Endothelial cell of umbilical vein (primary cell): Measurements from ENCODE around the gene CRELD1. TPM values are rescaled to one million over a fixed set of nuclear protein-coding genes. Genes with fewer than 3 reads are reported as not detected.

Experiments
- BruUV-seq: library from RNA; stranded (reverse); fragments of 400-500 nt; replicated peaks from 2 replicates; lab custom pipeline; 2021; lab: Mats Ljungman, UMichigan
- CTCF ChIA-PET: fragments of 300-600, 350-600 bp; sonication (Branson Sonifier 250); formaldehyde crosslinking; loops from one replicate; lab custom pipeline; 2021; ENCODE audit warnings: antibody characterized with exemption, inconsistent platforms; lab: Charles Lee
- POLR2A ChIA-PET: fragments of 300-600, 350-600 bp; sonication (Branson Sonifier 250); formaldehyde crosslinking; loops from one replicate; lab custom pipeline; 2021; ENCODE audit warnings: antibody characterized with exemption, inconsistent platforms; lab: Charles Lee
- DNase-seq: peaks from one replicate; pipeline ENCODE4 v3.0.0-alpha.2; 2011; ENCODE audit warnings: low read depth, low spot score
- FAIRE-seq: peaks from 2 replicates; lab custom pipeline; 2011; peaks lifted over from hg19 to GRCh38; lab: Jason Lieb, UNC
- H2AFZ ChIP-seq: 2 replicates; pipeline ENCODE4 v1.6.0; 2012; ENCODE audit warnings: low read depth, low read length, control low read depth, inconsistent platforms
- H3K27ac ChIP-seq: 2 replicates; pipeline ENCODE4 v1.5.1; 2011; ENCODE audit warnings: low read depth, mild to moderate bottlenecking, control low read depth, low read length, moderate library complexity; ENCODE audit not compliant: insufficient read depth
- H3K27me3 ChIP-seq, 2 experiments: 2 replicates each; pipeline versions ENCODE4 v1.6.0 to v1.6.1; 2011; ENCODE audit warnings: low read length in 2 of 2, mixed read lengths in 1 of 2; ENCODE audit not compliant: control insufficient read depth in 2 of 2, insufficient read depth in 2 of 2
- H3K36me3 ChIP-seq, 2 experiments: 2 replicates in 1 of 2; 3 replicates in 1 of 2; pipeline ENCODE4 v1.5.1; 2011; ENCODE audit warnings: low read length in 2 of 2, mild to moderate bottlenecking in 1 of 2, moderate library complexity in 1 of 2; ENCODE audit not compliant: control insufficient read depth in 2 of 2, insufficient read depth in 2 of 2; ENCODE audit errors: extremely low read depth in 1 of 2
- H3K4me1 ChIP-seq: 3 replicates; pipeline ENCODE4 v1.5.1; 2011; ENCODE audit warnings: mild to moderate bottlenecking, low read length; ENCODE audit not compliant: control insufficient read depth, insufficient read depth; ENCODE audit errors: extremely low read depth
- H3K4me2 ChIP-seq: 2 replicates; pipeline ENCODE4 v1.6.1; 2011; ENCODE audit warnings: low read length, control low read depth, mixed read lengths; ENCODE audit not compliant: insufficient read depth
- H3K4me3 ChIP-seq, 3 experiments: fragments of 200-600 bp in 1 of 3; sonication (generic), shearing (Covaris generic) in 1 of 3; replicated peaks in 1 of 3; 2 replicates each; pipeline ENCODE4 v1.5.1; 2011 to 2016; ENCODE audit warnings: control low read depth in 3 of 3, low read length in 3 of 3, mild to moderate bottlenecking in 2 of 3, inconsistent platforms in 1 of 3, low read depth in 1 of 3, moderate library complexity in 1 of 3; ENCODE audit not compliant: insufficient read depth in 1 of 3
- H3K79me2 ChIP-seq: 2 replicates; pipeline ENCODE4 v1.6.0; 2012; ENCODE audit warnings: low read length, inconsistent platforms; ENCODE audit not compliant: control insufficient read depth, insufficient read depth
- H3K9ac ChIP-seq: replicated peaks from 2 replicates; pipeline ENCODE3; 2011; ENCODE audit warnings: low read length, control low read depth; ENCODE audit not compliant: insufficient read depth; ENCODE audit errors: extremely low read depth
- H3K9me1 ChIP-seq: replicated peaks from 3 replicates; pipeline ENCODE4 v1.6.0; 2011; ENCODE audit warnings: mild to moderate bottlenecking, low read length; ENCODE audit not compliant: control insufficient read depth, insufficient read depth; ENCODE audit errors: extremely low read depth
- H3K9me3 ChIP-seq: replicated peaks from 2 replicates; pipeline ENCODE4 v1.5.1; 2012; ENCODE audit warnings: low read length, inconsistent platforms; ENCODE audit not compliant: control insufficient read depth, insufficient read depth
- H4K20me1 ChIP-seq: replicated peaks from 2 replicates; pipeline ENCODE3; 2011; ENCODE audit warnings: mild to moderate bottlenecking, low read length; ENCODE audit not compliant: control insufficient read depth, insufficient read depth; ENCODE audit errors: extremely low read depth
- FOS ChIP-seq: IDR thresholded peaks from 2 replicates; pipeline ENCODE4 v1.6.1; 2011; ENCODE audit warnings: mild to moderate bottlenecking, low read length, moderate library complexity, borderline replicate concordance; ENCODE audit not compliant: insufficient read depth
- GATA2 ChIP-seq: IDR thresholded peaks from 2 replicates; pipeline ENCODE4 v1.7.0; 2011; ENCODE audit warnings: low read depth, mild to moderate bottlenecking, moderate library complexity, mixed read lengths, low read length; ENCODE audit not compliant: insufficient read length, insufficient read depth
- dilution Hi-C: fragments of 300-500 bp; cut with MboI; formaldehyde crosslinking; loops from one replicate; pipeline ENCODE4 v1.15.0; 2019; ENCODE audit warnings: low sequenced_read_pairs; ENCODE audit not compliant: extremely low pct_ligation_motif_present
- intact Hi-C: fragments of 100-400 bp; cut with micrococcal nuclease; formaldehyde crosslinking; loops from one replicate; pipeline ENCODE4 v1.10.0; 2022
- polyA plus RNA-seq, 4 experiments: library from polyadenylated mRNA; depleted of rRNA in 3 of 4; stranded (reverse) in 3 of 4; unstranded in 1 of 4; fragments of >200 nt; gene quantifications; 2 replicates each; pipeline versions ENCODE4 v1.2.1 to v1.2.3, GENCODE V29; 2011 to 2012; ENCODE audit warnings: missing spikeins in 1 of 4
- total RNA-seq: library from RNA; stranded (reverse); gene quantifications from 2 replicates; pipeline ENCODE4 v1.2.3, GENCODE V29; 2021
- TF ChIP-seq, protein P1 (sequence below), 2 donors: IDR thresholded peaks; 1 replicate in 1 of 2; 2 replicates in 1 of 2; pipeline ENCODE4 v1.5.1; 2011; ENCODE audit warnings: low read length in 2 of 2, mild to moderate bottlenecking in 2 of 2, moderate library complexity in 2 of 2, control low read depth in 1 of 2, inconsistent platforms in 1 of 2, low read depth in 1 of 2; ENCODE audit not compliant: insufficient read depth in 1 of 2; ENCODE audit errors: extremely low read depth in 1 of 2

CRELD1 gene
- total and polyA plus RNA-seq, 2 donors (not counting 3 experiments of a cell fraction or from before 2014, with no cell fraction given), result 21.6 to 43.9 TPM

DNA sequence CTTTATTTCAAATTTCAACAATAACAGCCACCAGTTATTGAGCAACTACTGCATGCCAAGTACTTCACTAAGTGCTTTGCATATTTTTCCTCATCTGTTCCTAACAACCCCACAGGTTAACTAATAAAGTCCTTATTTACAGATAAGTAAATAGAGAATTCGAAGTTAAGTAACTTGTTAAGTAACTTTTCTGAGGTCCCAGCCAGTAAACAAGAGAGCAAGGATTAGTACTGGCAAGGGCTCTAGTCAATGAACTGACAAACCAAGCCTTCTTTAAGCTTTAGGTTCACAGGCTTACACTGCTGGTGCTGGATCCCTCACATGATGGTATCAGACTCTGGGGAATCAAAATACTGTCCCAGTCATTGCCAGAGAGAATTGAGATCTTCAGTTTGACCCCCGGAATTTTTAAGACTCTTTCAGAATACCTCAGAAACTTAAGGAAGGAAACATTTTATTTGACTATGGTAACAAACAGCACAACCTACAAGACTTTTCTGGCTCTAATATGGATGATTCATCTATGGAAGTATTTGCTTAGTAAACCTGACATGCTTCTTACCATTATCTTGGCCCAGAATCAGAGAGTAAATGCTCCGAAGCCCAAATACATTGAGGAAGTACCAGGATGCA lies 36.5 kb downstream of the CRELD1 start:
- Histone ChIP-seq H3K4me2 (peak overlapping the region; percentile 36), H3K27me3 (no peaks in the 10 kb centered on the region), H3K9me1 (no peaks in the 10 kb centered on the region), H3K27ac (no peak overlapping the region), H3K9me3 (no peaks in the 10 kb centered on the region), H3K9ac (no peak overlapping the region), H3K4me3 (no peak overlapping the region), H3K4me1 (peaks cover 16% of the 10 kb centered on the region), H3K79me2 (no peaks in the 10 kb centered on the region), H2AFZ (no peak overlapping the region), H4K20me1 (no peaks in the 10 kb centered on the region), H3K36me3 (peaks cover 18 to 19% of the 10 kb centered on the region in 2 experiments)
- no TSS peak for BruUV-seq
- FAIRE-seq (peak; percentile 86), DNase-seq (peak; percentile 43)
- intact Hi-C loops (no loop called here), dilution Hi-C loops (no loop called here)
- TF ChIP-seq GATA2 (peak; percentile 71), FOS (peak; percentile 45)
- TF ChIP-seq, protein P1, sequence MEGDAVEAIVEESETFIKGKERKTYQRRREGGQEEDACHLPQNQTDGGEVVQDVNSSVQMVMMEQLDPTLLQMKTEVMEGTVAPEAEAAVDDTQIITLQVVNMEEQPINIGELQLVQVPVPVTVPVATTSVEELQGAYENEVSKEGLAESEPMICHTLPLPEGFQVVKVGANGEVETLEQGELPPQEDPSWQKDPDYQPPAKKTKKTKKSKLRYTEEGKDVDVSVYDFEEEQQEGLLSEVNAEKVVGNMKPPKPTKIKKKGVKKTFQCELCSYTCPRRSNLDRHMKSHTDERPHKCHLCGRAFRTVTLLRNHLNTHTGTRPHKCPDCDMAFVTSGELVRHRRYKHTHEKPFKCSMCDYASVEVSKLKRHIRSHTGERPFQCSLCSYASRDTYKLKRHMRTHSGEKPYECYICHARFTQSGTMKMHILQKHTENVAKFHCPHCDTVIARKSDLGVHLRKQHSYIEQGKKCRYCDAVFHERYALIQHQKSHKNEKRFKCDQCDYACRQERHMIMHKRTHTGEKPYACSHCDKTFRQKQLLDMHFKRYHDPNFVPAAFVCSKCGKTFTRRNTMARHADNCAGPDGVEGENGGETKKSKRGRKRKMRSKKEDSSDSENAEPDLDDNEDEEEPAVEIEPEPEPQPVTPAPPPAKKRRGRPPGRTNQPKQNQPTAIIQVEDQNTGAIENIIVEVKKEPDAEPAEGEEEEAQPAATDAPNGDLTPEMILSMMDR (IDR thresholded peaks at IDR 0.05; ENCODE audit: extremely low read depth in 1 of 2, insufficient read depth in 1 of 2, low read depth in 1 of 2, low read length in 2 of 2), result no peak
- ChIA-PET CTCF (interaction anchor here (1.1 kb wide), 1 partner anchor 37 kb away, joined by 3 read pairs; the partner anchor contains the start of gene CRELD1), POLR2A (no interaction called here)
